Esophagus muscularis mucosa (tissue), 4 donors: ENCODE measurements around the gene ARMC9. TPM values are rescaled to one million over a fixed set of nuclear protein-coding genes. Genes with fewer than 3 reads are reported as not detected.

Experiments used
- DNase-seq: peaks from one replicate; pipeline ENCODE4 v3.0.0-alpha.2; 2017; ENCODE audit errors: extremely low spot score
- H3K27ac ChIP-seq, 4 donors: fragments of 200-600 bp; sonication (generic); replicated peaks in 1 of 4; 1 replicate in 3 of 4; 2 replicates in 1 of 4; pipeline ENCODE4 v1.5.1; 2016 to 2019; ENCODE audit warnings: mild to moderate bottlenecking in 1 of 4
- H3K27me3 ChIP-seq, 4 donors: fragments of 200-600 bp; sonication (generic); one replicate each; pipeline versions ENCODE4 v1.5.1 to v1.6.0; 2016 to 2019
- H3K36me3 ChIP-seq, 4 donors: fragments of 200-600 bp; sonication (generic); one replicate each; pipeline ENCODE4 v1.5.1; 2016 to 2019
- H3K4me1 ChIP-seq, 4 donors: fragments of 200-600 bp; sonication (generic); one replicate each; pipeline ENCODE4 v1.5.1; 2016 to 2019
- H3K4me3 ChIP-seq, 4 donors: fragments of 200-600 bp; sonication (generic); 1 replicate in 2 of 4; 2 replicates in 2 of 4; pipeline ENCODE4 v1.5.1; 2016 to 2019; ENCODE audit warnings: mild to moderate bottlenecking in 4 of 4, moderate library complexity in 1 of 4
- H3K9me3 ChIP-seq, 4 donors: fragments of 200-600 bp; sonication (generic); 1 replicate in 3 of 4; 2 replicates in 1 of 4; pipeline ENCODE4 v1.5.1; 2016 to 2019
- CTCF ChIP-seq, 3 experiments: fragments of 200-600 bp in 2 of 3; fragments of 450-650 bp in 1 of 3; sonication (generic) in 2 of 3; IDR thresholded peaks; one replicate each; pipeline ENCODE4 v1.5.1; 2017 to 2019; ENCODE audit warnings: antibody characterized with exemption in 3 of 3, mild to moderate bottlenecking in 2 of 3, moderate library complexity in 1 of 3
- EP300 ChIP-seq: sonication (generic); formaldehyde crosslinking; IDR thresholded peaks from one replicate; pipeline ENCODE4 v1.6.1; 2017; ENCODE audit warnings: antibody characterized with exemption
- POLR2A ChIP-seq: fragments of 450-650 bp; IDR thresholded peaks from one replicate; pipeline ENCODE4 v1.6.1; 2017; ENCODE audit warnings: antibody characterized with exemption, moderate library complexity, mild to moderate bottlenecking, low read depth
- POLR2AphosphoS5 ChIP-seq, 2 donors: sonication (generic); formaldehyde crosslinking; IDR thresholded peaks; one replicate each; pipeline ENCODE4 v1.6.1; 2017; ENCODE audit warnings: antibody characterized with exemption in 2 of 2
- WGBS: methylation state at CpG from one replicate; pipeline ENCODE4 v1.1.5; 2018; 5-methylcytosine and 5-hydroxymethylcytosine counted together
- intact Hi-C: fragments of 100-400 bp; cut with DNase I; formaldehyde crosslinking; loops from one replicate; pipeline ENCODE4 v1.15.1; 2023
- total RNA-seq, 4 donors: library from RNA; depleted of rRNA; stranded (reverse); fragments of >200 nt; gene quantifications; one replicate each; pipeline versions ENCODE4 v1.1.0 to v1.2.1, GENCODE V29; 2016

ARMC9 gene
- total RNA-seq, 4 donors from 2014 or later, result 119 to 262 (median 152) TPM

GRCh38 chr2:231360881-231361371 lies 162.5 kb downstream of the ARMC9 start:
- Histone ChIP-seq H3K4me3 (no peak overlapping the region), H3K9me3 (no peaks in the 10 kb centered on the region), H3K36me3 (peaks cover 0 to 92% (median 54%) of the 10 kb centered on the region in 4 donors), H3K27ac (no peak overlapping the region), H3K4me1 (peaks cover 0 to 8% (median 6%) of the 10 kb centered on the region in 4 donors), H3K27me3 (no peaks in the 10 kb centered on the region)
- no peak for DNase-seq
- 80% methylated on average over 5 of the region's 13 CpGs for WGBS
- intact Hi-C loops, result no loop called here
- TF ChIP-seq EP300 (no peak), POLR2A (no peak), CTCF (IDR thresholded peaks at IDR 0.05) (no peak), POLR2AphosphoS5 (IDR thresholded peaks at IDR 0.05) (no peak)

GRCh38 chr2:231361701-231362554 lies 163.5 kb downstream of the ARMC9 start:
- 83% methylated on average over 9 of the region's 12 CpGs for WGBS
- peaks cover 0 to 7% (median 3%) of the 10 kb centered on the region in 4 donors for H3K4me1 ChIP-seq
- intact Hi-C loops, result no loop called here
- no peak for DNase-seq
- no peak overlapping the region for H3K4me3 ChIP-seq
- H3K27ac ChIP-seq, result peak overlapping the region in 2 of 4 donors; percentile 20 to 38
- peaks cover 0 to 82% (median 53%) of the 10 kb centered on the region in 4 donors for H3K36me3 ChIP-seq
- H3K9me3 ChIP-seq, result no peaks in the 10 kb centered on the region
- no peak for TF ChIP-seq POLR2A
- TF ChIP-seq CTCF (IDR thresholded peaks at IDR 0.05), result no peak
- no peak for TF ChIP-seq EP300
- TF ChIP-seq POLR2AphosphoS5 (IDR thresholded peaks at IDR 0.05), result no peak
- H3K27me3 ChIP-seq, result no peaks in the 10 kb centered on the region

- intact Hi-C loops, result no loop called here
- Histone ChIP-seq H3K27me3 (no peaks in the 10 kb centered on the region), H3K4me1 (peaks cover 0 to 5% (median 2%) of the 10 kb centered on the region in 4 donors), H3K4me3 (no peak overlapping the region), H3K27ac (peak overlapping the region in 2 of 4 donors; percentile 20 to 35), H3K9me3 (no peaks in the 10 kb centered on the region), H3K36me3 (peaks cover 0 to 79% (median 52%) of the 10 kb centered on the region in 4 donors)
- TF ChIP-seq POLR2A (no peak), POLR2AphosphoS5 (IDR thresholded peaks at IDR 0.05) (peak in 1 of 2 donors; percentile 14), CTCF (IDR thresholded peaks at IDR 0.05) (no peak), EP300 (no peak)
- DNase-seq, result no peak
- WGBS, result 87% methylated on average over 9 of the region's 9 CpGs
Measured at GRCh38 chr2:231362555-231363184, 164.2 kb downstream of the ARMC9 start.

- no peaks in the 10 kb centered on the region for H3K9me3 ChIP-seq
- no peak overlapping the region for H3K4me3 ChIP-seq
- H3K27me3 ChIP-seq, result no peaks in the 10 kb centered on the region
- no peak for DNase-seq
- intact Hi-C loops, result no loop called here
- TF ChIP-seq POLR2AphosphoS5 (IDR thresholded peaks at IDR 0.05) (no peak), POLR2A (no peak), EP300 (no peak), CTCF (IDR thresholded peaks at IDR 0.05) (no peak)
- H3K4me1 ChIP-seq, result peaks cover 0 to 5% (median 2%) of the 10 kb centered on the region in 4 donors
- H3K36me3 ChIP-seq, result peaks cover 0 to 75% (median 47%) of the 10 kb centered on the region in 4 donors
- 94% methylated on average over 5 of the region's 5 CpGs for WGBS
- H3K27ac ChIP-seq, result no peak overlapping the region
Measured at GRCh38 chr2:231364061-231364460, 165.6 kb downstream of the ARMC9 start.
